Chondrocyte (in vitro differentiated cells): ENCODE results near the gene TSPAN9. TPM values are rescaled to one million over a fixed set of nuclear protein-coding genes. Genes with fewer than 3 reads are reported as not detected.

ENCODE experiments used
- DNase-seq: peaks from one replicate; pipeline ENCODE4 v3.0.0; 2021; ENCODE audit warnings: mixed read lengths, low spot score
- H3K27ac Mint-ChIP-seq: one replicate; pipeline ENCODE4 v1.8.0; 2021; ENCODE audit warnings: mild to moderate bottlenecking, moderate library complexity, mixed read lengths; ENCODE audit not compliant: unreplicated experiment
- H3K27me3 Mint-ChIP-seq: 2 replicates; pipeline ENCODE4 v1.8.0; 2021; ENCODE audit warnings: low read depth, mixed read lengths
- H3K36me3 Mint-ChIP-seq: 2 replicates; pipeline ENCODE4 v1.8.0; 2021; ENCODE audit warnings: low read depth, mixed read lengths
- H3K4me1 Mint-ChIP-seq: 2 replicates; pipeline ENCODE4 v1.8.0; 2021; ENCODE audit warnings: low read depth, mild to moderate bottlenecking, mixed read lengths
- H3K4me3 Mint-ChIP-seq: one replicate; pipeline ENCODE4 v1.8.0; 2021; ENCODE audit warnings: mild to moderate bottlenecking, moderate library complexity, mixed read lengths; ENCODE audit not compliant: unreplicated experiment
- H3K9me3 Mint-ChIP-seq: 2 replicates; pipeline ENCODE4 v1.8.0; 2021; ENCODE audit warnings: low read depth, mixed read lengths
- total RNA-seq: library from RNA; stranded (reverse); gene quantifications from 3 replicates; pipeline ENCODE4 v1.2.1, GENCODE V29; 2021
- TF ChIP-seq, protein P1 (sequence below): fragments of 200-600 bp; sonication (generic); IDR thresholded peaks from 2 replicates; pipeline ENCODE4 v1.5.0; 2021; ENCODE audit warnings: antibody characterized with exemption, mild to moderate bottlenecking, moderate library complexity

The TSPAN9 gene
- total RNA-seq, 1 donor from 2014 or later = 50.4 TPM

DNA sequence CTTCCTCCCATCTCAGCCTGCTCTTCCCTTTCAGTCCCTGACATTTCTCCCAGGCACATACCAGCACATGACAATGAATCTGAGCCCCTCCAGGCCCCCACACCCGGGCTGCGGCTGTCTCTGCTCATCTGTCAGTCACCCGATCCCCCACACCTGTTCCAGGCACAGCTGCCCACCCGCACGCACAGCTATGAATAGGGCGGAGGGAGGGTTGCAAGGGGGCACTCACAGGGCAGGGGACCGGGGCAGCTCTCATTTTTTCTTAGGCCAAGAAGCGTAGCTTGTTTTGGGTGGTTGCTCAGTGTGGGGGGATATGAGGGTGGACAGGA lies 43.7 kb upstream of the TSPAN9 start:
- Mint-ChIP-seq H3K27ac (peak overlapping the region; percentile 41), H3K4me3 (no peak overlapping the region), H3K27me3 (no peaks in the 10 kb centered on the region), H3K36me3 (peaks cover 11% of the 10 kb centered on the region), H3K4me1 (peaks cover 18% of the 10 kb centered on the region), H3K9me3 (no peaks in the 10 kb centered on the region)
- DNase-seq = no peak
- TF ChIP-seq, protein P1, sequence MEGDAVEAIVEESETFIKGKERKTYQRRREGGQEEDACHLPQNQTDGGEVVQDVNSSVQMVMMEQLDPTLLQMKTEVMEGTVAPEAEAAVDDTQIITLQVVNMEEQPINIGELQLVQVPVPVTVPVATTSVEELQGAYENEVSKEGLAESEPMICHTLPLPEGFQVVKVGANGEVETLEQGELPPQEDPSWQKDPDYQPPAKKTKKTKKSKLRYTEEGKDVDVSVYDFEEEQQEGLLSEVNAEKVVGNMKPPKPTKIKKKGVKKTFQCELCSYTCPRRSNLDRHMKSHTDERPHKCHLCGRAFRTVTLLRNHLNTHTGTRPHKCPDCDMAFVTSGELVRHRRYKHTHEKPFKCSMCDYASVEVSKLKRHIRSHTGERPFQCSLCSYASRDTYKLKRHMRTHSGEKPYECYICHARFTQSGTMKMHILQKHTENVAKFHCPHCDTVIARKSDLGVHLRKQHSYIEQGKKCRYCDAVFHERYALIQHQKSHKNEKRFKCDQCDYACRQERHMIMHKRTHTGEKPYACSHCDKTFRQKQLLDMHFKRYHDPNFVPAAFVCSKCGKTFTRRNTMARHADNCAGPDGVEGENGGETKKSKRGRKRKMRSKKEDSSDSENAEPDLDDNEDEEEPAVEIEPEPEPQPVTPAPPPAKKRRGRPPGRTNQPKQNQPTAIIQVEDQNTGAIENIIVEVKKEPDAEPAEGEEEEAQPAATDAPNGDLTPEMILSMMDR = no peak

DNA sequence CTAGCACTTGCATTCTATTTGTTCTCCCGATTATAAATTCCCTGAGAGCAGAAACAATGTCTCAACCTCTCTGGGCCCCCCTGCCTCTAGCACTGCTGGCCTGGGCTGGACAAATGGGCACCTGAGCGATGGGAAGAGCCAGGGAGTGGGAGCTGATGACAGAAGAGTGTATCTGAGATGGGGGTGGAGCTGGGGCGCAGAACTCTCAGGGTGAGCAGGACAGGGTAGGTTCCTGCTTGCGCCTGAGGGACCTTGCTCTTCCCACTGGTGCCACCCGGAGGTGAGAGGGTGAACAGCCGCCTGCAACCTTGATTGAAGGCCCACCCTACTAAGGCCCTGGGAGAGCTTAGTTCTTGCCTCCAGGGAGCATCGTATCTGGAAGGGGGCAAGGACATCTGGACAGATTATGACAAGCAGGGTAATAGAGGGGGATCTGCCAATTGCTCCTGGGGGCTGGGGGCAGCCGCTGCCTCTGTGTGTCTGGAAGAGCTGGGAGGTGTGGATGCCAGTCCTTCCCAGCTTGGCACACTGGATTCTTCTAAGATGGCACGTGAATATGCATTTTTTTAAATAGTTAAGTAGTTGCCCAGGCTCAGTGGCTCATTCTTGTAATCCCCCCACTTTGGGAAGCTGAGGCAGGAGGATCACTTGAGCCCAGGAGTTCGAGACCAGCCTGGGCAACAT lies 43.0 kb upstream of the TSPAN9 start:
- DNase-seq = no peak
- Mint-ChIP-seq H3K27ac (peak overlapping the region; percentile 41), H3K36me3 (peaks cover 14% of the 10 kb centered on the region), H3K4me3 (no peak overlapping the region), H3K27me3 (no peaks in the 10 kb centered on the region), H3K9me3 (no peaks in the 10 kb centered on the region), H3K4me1 (peaks cover 18% of the 10 kb centered on the region)
- TF ChIP-seq, protein P1 = peak; percentile 86

DNA sequence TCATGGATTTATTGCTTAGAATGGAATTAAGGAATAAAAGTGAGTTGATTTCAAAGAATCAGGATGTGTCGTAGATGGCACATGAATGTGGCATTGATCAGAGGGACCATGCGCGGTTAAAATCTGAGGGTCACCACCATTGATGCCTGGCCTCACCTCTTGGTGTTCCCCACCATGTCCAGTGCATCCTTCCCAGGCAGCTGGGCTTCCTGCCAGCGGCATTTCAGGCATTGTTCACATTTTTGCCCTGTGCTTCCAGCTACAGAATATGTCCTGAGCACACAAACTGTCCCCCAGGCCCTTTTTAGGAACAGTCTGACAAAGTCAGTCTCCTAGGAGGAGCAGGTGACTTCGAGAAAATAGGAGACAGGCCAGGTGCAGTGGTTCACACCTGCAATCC lies 42.0 kb upstream of the TSPAN9 start:
- Mint-ChIP-seq H3K9me3 (no peaks in the 10 kb centered on the region), H3K4me1 (peaks cover 18% of the 10 kb centered on the region), H3K4me3 (no peak overlapping the region), H3K27ac (peak overlapping the region; percentile 49), H3K36me3 (peaks cover 16% of the 10 kb centered on the region), H3K27me3 (no peaks in the 10 kb centered on the region)
- TF ChIP-seq, protein P1 = no peak
- no peak for DNase-seq

DNA sequence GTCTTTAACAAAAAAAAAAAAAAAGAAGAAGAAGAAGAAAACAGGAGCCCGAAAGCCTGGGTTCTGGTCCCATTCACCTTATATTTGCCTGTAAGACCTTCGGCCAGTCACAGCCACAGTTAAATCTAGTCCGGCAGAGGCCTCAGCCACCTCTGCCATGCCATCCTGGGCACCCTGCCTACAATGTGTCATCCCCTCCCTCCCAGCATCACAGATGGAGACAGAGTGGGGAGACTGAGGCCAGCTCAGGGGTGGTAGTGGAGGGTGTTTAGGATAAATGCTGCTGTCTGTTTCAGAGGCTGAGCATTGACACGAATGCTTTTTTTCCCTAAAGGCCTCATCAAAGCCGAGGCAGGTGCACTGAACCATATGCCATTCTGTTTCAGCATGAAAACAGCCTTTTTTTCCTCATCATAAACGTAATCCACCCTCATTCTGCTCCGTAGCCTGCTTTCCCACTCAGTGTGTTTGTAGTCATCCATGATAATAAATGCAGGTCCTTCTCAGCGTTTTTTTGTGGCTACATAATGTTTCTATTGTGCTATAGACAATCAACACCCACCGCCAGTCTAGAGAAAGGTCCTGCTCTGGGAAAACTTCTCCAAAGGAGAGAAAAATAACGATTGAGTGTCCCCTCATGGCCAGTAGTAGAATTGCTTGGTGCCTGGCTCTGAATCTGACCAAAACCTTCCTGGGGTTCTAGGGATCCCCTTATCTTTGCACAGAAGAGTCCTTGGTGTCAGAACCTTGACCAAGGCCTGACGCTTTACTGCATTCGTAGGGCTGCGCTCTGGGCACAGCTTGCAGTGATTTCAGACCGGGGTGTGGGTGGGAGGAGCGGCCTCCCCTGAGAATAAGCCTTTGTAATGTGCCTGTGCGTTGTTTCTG lies 41.1 kb upstream of the TSPAN9 start:
- no peak overlapping the region for H3K27ac Mint-ChIP-seq
- peaks cover 19% of the 10 kb centered on the region for H3K36me3 Mint-ChIP-seq
- TF ChIP-seq, protein P1 = peak; percentile 76
- H3K4me3 Mint-ChIP-seq = no peak overlapping the region
- H3K4me1 Mint-ChIP-seq = peaks cover 18% of the 10 kb centered on the region
- DNase-seq = no peak
- no peaks in the 10 kb centered on the region for H3K27me3 Mint-ChIP-seq
- no peaks in the 10 kb centered on the region for H3K9me3 Mint-ChIP-seq

DNA sequence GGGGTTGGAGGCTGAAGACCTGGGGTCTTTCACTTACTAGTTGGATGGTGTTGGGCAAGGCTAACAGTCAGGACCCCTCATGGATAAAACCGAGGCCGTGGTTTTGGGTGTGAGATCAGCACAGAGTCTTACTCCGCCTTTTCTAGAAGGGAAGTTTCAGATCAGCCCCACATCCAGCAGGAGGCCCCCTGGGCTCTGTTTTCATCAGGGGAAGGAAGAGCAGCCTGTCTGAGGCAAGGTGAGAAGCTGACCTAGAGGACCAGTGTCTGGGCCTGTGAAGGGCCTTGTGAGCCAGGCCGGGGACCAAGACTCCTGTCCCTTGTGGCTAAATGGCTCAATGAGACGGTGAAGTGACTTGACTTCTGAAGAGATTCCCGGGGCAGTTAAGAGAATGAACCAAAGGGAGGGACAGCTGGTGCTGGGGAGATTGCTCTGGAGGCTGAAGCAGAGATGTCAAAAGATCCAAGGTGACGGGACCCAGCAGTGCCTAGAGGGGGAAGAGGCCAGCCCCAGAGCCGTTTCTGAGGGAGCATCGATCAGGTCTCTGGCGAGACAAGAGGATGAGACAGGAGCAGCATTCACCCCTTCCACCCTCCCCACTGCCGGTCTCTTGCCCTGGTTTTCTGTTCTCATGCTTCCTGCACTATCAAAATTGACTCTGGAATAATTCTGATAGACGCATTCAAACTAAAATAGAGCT lies 40.1 kb upstream of the TSPAN9 start:
- H3K27ac Mint-ChIP-seq = peak overlapping the region; percentile 22
- TF ChIP-seq, protein P1 = no peak
- peaks cover 18% of the 10 kb centered on the region for H3K4me1 Mint-ChIP-seq
- no peak overlapping the region for H3K4me3 Mint-ChIP-seq
- no peaks in the 10 kb centered on the region for H3K9me3 Mint-ChIP-seq
- DNase-seq = no peak
- H3K36me3 Mint-ChIP-seq = peaks cover 19% of the 10 kb centered on the region
- H3K27me3 Mint-ChIP-seq = no peaks in the 10 kb centered on the region
